Measurements from ENCODE around the gene LRRK1. TPM values are rescaled to one million over a fixed set of nuclear protein-coding genes. Genes with fewer than 3 reads are reported as not detected.

LRRK1 gene
- total RNA-seq, 2 donors from 2014 or later = 18.6 to 20.3 TPM

- Histone ChIP-seq H3K4me1 (replicated peaks) (no peaks in the 10 kb centered on the region), H3K4me3 (no peak overlapping the region), H3K27me3 (replicated peaks; ENCODE audit: insufficient read depth) (no peaks in the 10 kb centered on the region), H3K36me3 (peaks cover 0 to 3% of the 10 kb centered on the region in 2 donors), H3K9me3 (no peaks in the 10 kb centered on the region), H3K27ac (no peak overlapping the region)
- 86% methylated on average over 8 of the region's 8 CpGs for WGBS
- TF ChIP-seq CTCF (IDR thresholded peaks at IDR 0.05) = no peak
- TF ChIP-seq POLR2AphosphoS5 (IDR thresholded peaks at IDR 0.05) = no peak
- no peak for TF ChIP-seq POLR2A (IDR thresholded peaks at IDR 0.05)
- intact Hi-C loops (cut with DNase I) = no loop called here
- no peak for DNase-seq (ENCODE audit: low spot score)
Observed at GRCh38 chr15:101031213-101031612, 112.1 kb downstream of the LRRK1 start.

GRCh38 chr15:101033801-101034200 lies 114.6 kb downstream of the LRRK1 start:
- intact Hi-C loops (cut with DNase I) = no loop called here
- DNase-seq (ENCODE audit: low spot score) = no peak
- Histone ChIP-seq H3K27ac (no peak overlapping the region), H3K4me3 (no peak overlapping the region), H3K36me3 (peaks cover 0 to 3% of the 10 kb centered on the region in 2 donors), H3K4me1 (replicated peaks) (no peaks in the 10 kb centered on the region), H3K9me3 (no peaks in the 10 kb centered on the region), H3K27me3 (replicated peaks; ENCODE audit: insufficient read depth) (no peaks in the 10 kb centered on the region)
- no peak for TF ChIP-seq CTCF (IDR thresholded peaks at IDR 0.05)
- no peak for TF ChIP-seq POLR2AphosphoS5 (IDR thresholded peaks at IDR 0.05)
- no peak for TF ChIP-seq POLR2A (IDR thresholded peaks at IDR 0.05)
- 94% methylated on average over 3 of the region's 3 CpGs for WGBS

- Histone ChIP-seq H3K4me3 (no peak overlapping the region), H3K27ac (no peak overlapping the region), H3K4me1 (replicated peaks) (no peaks in the 10 kb centered on the region), H3K9me3 (no peaks in the 10 kb centered on the region), H3K27me3 (replicated peaks; ENCODE audit: insufficient read depth) (no peaks in the 10 kb centered on the region), H3K36me3 (peaks cover 0 to 3% of the 10 kb centered on the region in 2 donors)
- no peak for DNase-seq (ENCODE audit: low spot score)
- TF ChIP-seq CTCF (IDR thresholded peaks at IDR 0.05) (no peak), POLR2AphosphoS5 (IDR thresholded peaks at IDR 0.05) (no peak), POLR2A (IDR thresholded peaks at IDR 0.05) (no peak)
- intact Hi-C loops (cut with DNase I) = no loop called here
Observed at GRCh38 chr15:101035611-101036010, 116.5 kb downstream of the LRRK1 start.

GRCh38 chr15:101036189-101036588 lies 117.0 kb downstream of the LRRK1 start:
- Histone ChIP-seq H3K27me3 (replicated peaks; ENCODE audit: insufficient read depth) (no peaks in the 10 kb centered on the region), H3K4me3 (no peak overlapping the region), H3K4me1 (replicated peaks) (no peaks in the 10 kb centered on the region), H3K27ac (no peak overlapping the region), H3K36me3 (peaks cover 0 to 3% of the 10 kb centered on the region in 2 donors), H3K9me3 (no peaks in the 10 kb centered on the region)
- intact Hi-C loops (cut with DNase I) = no loop called here
- TF ChIP-seq POLR2AphosphoS5 (IDR thresholded peaks at IDR 0.05) (no peak), POLR2A (IDR thresholded peaks at IDR 0.05) (no peak), CTCF (IDR thresholded peaks at IDR 0.05) (no peak)
- WGBS = 97% methylated on average over 1 of the region's 1 CpG
- DNase-seq (ENCODE audit: low spot score) = no peak

DNA sequence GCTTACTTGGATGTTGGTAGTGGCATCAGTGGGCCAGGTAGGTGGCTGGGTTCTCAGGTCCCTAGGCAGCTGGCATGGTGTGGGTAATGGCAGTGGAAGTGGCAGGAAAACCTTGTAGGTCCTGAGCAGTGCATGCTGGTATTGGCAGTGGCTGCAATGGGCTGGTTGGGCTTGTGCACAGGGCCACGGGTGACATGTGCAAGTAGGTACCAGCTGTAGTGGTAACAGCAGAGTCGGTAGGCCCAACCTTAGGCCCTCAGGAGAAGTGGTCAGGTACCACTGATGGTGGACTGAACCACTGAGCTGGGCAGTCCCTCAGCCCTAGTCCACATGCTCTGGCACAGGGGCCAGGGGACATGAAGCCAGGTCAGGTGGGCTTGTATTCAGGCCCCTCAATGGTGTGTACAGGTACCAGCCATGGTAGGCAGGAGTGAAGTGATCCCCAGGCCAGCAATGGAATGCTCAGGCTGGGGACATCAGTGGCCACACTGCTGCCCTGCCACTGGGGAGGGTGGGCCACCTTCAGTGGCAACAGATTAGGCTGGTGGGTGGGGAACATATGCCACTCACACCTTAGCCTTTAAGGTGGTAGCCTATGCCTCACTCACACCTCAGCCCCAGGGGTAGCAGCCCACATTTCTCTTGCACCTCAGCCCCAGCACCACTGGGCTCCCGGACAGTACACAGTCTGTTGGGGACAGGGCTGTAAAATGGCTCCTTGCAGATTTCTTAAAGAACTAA lies 118.1 kb downstream of the LRRK1 start:
- WGBS = 93% methylated on average over 3 of the region's 3 CpGs
- intact Hi-C loops (cut with DNase I) = no loop called here

More for the DNA sequence above, 118.1 kb downstream of the LRRK1 start:
- Histone ChIP-seq H3K27ac (no peak overlapping the region), H3K36me3 (peaks cover 0 to 3% of the 10 kb centered on the region in 2 donors), H3K9me3 (no peaks in the 10 kb centered on the region), H3K4me1 (replicated peaks) (no peaks in the 10 kb centered on the region), H3K27me3 (replicated peaks; ENCODE audit: insufficient read depth) (no peaks in the 10 kb centered on the region), H3K4me3 (no peak overlapping the region)
- no peak for TF ChIP-seq CTCF (IDR thresholded peaks at IDR 0.05)
- TF ChIP-seq POLR2AphosphoS5 (IDR thresholded peaks at IDR 0.05) = no peak
- no peak for TF ChIP-seq POLR2A (IDR thresholded peaks at IDR 0.05)
- DNase-seq (ENCODE audit: low spot score) = no peak

Measured in prostate gland (tissue), 2 donors.